Peyer's patch (tissue), 4 donors: Measurements from ENCODE around the gene RABAC1.
A peak's percentile ranks its signal among the peaks of the same experiment; 100 is the strongest.

Experiments
- POLR2A ChIP-seq, 2 donors: fragments of 450-650 bp; IDR thresholded peaks; one replicate each; pipeline ENCODE4 v1.5.1; 2017; ENCODE audit warnings: antibody characterized with exemption in 2 of 2, mild to moderate bottlenecking in 2 of 2, moderate library complexity in 2 of 2
- TF ChIP-seq, protein P1 (sequence below), 6 experiments: fragments of 450-650 bp in 4 of 6; fragments of 200-600 bp in 2 of 6; sonication (generic) in 1 of 6; IDR thresholded peaks; one replicate each; pipeline ENCODE4 v1.5.1; 2017 to 2019; ENCODE audit warnings: antibody characterized with exemption in 6 of 6, mild to moderate bottlenecking in 3 of 6, moderate library complexity in 1 of 6

DNA sequence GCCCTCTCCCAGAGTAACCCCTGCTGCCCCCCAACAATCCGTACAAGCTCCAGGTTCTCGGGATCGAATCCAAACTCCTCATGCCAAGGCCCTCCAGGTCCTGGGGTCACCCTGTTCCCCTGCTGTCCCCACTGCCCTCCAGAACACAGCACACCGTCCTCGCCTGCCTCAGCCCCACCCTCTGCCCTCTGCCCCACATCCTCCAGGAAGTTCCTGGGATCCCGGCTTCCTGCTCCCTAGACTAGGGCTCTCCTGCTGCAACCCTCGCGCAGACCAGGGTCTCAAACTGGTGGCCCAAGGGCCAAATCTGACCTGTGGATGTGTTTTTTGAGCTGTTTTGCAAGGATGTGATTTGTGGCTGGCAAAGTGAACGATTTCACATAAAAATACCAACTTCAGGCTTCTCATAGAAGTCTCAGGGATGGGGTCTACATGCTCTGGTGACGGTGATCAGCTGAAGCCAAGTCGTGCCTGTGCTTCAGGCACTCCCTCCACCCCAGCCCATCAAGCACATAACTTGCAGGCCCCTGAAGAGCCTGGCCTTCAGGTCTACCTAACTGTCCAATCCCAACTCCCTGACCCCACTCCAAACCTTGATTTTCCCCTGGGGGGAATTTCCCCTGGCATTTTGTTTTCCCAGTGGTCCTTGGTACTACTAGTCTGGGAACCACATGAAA is 1.8 kb downstream of the RABAC1 start:
- TF ChIP-seq, protein P1, sequence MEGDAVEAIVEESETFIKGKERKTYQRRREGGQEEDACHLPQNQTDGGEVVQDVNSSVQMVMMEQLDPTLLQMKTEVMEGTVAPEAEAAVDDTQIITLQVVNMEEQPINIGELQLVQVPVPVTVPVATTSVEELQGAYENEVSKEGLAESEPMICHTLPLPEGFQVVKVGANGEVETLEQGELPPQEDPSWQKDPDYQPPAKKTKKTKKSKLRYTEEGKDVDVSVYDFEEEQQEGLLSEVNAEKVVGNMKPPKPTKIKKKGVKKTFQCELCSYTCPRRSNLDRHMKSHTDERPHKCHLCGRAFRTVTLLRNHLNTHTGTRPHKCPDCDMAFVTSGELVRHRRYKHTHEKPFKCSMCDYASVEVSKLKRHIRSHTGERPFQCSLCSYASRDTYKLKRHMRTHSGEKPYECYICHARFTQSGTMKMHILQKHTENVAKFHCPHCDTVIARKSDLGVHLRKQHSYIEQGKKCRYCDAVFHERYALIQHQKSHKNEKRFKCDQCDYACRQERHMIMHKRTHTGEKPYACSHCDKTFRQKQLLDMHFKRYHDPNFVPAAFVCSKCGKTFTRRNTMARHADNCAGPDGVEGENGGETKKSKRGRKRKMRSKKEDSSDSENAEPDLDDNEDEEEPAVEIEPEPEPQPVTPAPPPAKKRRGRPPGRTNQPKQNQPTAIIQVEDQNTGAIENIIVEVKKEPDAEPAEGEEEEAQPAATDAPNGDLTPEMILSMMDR (IDR thresholded peaks at IDR 0.05): no peak
- TF ChIP-seq POLR2A (IDR thresholded peaks at IDR 0.05): peak in 1 of 2 donors; percentile 29
